Suppressor macrophage treated with lipopolysaccharide for 1 hour (primary cell): ENCODE results near the gene IFITM2.
"Not testable (repeated sequence)": the region's sequence is repeated elsewhere in the genome, so short reads cannot be mapped to it uniquely, and the experiment has no call there.

ENCODE experiments used
- DNase-seq, 3 donors: peaks; one replicate each; pipeline ENCODE4 v3.0.0-alpha.2; 2020 to 2022

IFITM2 gene

GRCh38 chr11:346529-346928 is 38.9 kb downstream of the IFITM2 start:
- DNase-seq = no peak

- not testable (repeated sequence) for DNase-seq
Measured at GRCh38 chr11:349270-349954, 41.8 kb downstream of the IFITM2 start.

GRCh38 chr11:350033-350722 is 42.6 kb downstream of the IFITM2 start:
- not testable (repeated sequence) for DNase-seq

GRCh38 chr11:350723-351255 is 43.2 kb downstream of the IFITM2 start:
- DNase-seq = peak; percentile 81 to 85 (median 82)

- no peak for DNase-seq
Measured at GRCh38 chr11:351411-351810, 43.8 kb downstream of the IFITM2 start.

GRCh38 chr11:352456-353031 is 44.9 kb downstream of the IFITM2 start:
- DNase-seq = no peak

- DNase-seq = no peak
Measured at GRCh38 chr11:353179-353873, 45.7 kb downstream of the IFITM2 start.

- DNase-seq = peak in 2 of 3 donors; percentile 63 to 70
Measured at GRCh38 chr11:355581-356458, 48.2 kb downstream of the IFITM2 start.

- no peak for DNase-seq
Measured at GRCh38 chr11:356610-357009, 49.0 kb downstream of the IFITM2 start.

- DNase-seq = no peak
Measured at GRCh38 chr11:357582-357981, 50.0 kb downstream of the IFITM2 start.

GRCh38 chr11:358129-358800 is 50.6 kb downstream of the IFITM2 start:
- no peak for DNase-seq
